Epithelial cell of esophagus (primary cell): Measurements from ENCODE around the gene RHOBTB1.
"Not testable (repeated sequence)": the region's sequence is repeated elsewhere in the genome, so short reads cannot be mapped to it uniquely, and the experiment has no call there.

Experiments used
- DNase-seq: peaks from one replicate; pipeline ENCODE4 v3.0.0; 2010; ENCODE audit warnings: low read depth
- H3K4me3 ChIP-seq: 2 replicates; pipeline ENCODE4 v1.5.1; 2011; ENCODE audit warnings: mild to moderate bottlenecking, low read length, control low read depth
- CTCF ChIP-seq: IDR thresholded peaks from 2 replicates; pipeline ENCODE4 v1.5.1; 2011; ENCODE audit warnings: low read depth, mild to moderate bottlenecking, low read length, control low read depth, inconsistent platforms; ENCODE audit not compliant: insufficient read depth; ENCODE audit errors: missing control alignments

Gene RHOBTB1

DNA sequence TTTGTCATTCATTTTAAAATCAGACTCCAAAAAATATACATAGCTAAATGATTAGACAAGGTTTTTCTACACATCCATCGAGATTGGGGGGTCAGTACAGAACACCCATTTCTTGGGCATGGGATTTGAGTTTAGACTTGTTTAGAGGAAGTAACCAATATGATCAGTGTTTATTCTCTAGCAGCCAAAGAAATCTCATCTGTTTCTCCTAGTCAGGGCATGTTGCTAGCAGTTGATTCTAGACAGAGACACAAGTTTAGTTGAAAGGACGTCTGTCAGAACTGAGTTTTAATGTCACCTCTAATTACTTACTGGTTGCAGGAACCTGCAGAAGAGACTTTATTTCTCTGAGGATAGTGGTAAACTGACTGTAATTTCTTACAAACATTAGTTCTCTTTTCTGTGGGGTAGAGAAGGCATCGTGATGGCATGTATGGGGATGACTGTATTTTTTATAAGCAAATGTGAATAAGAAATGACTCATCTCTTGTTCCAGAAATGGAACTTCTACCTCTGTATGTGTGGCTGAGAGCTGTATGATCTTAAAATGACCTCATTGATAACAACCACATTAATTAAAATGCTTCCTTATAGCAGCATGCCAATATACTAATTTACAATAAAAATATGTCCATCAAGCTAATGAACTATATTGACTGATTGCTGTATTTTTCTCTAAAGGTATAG is 30.6 kb upstream of the RHOBTB1 start:
- no peak overlapping the region for H3K4me3 ChIP-seq
- no peak for TF ChIP-seq CTCF
- DNase-seq: peak; percentile 66

DNA sequence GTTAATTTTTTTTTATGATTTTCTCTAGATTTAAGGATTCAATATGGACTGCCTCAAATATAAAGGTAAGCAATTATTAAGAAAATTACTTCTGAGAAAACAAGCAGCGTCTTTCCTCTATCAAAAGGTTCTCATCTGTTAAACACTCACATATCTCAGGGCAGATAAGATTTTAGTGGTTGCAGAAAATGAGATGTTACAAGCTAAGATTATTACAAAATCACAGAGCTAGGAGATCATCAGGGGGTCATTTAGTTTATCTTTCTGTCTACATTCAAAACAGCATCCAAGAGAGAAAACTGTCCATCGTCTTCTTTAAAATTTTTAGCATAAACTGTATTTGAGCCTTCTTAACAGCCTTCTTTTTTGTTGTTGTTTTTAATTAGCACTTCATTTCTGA is 29.1 kb upstream of the RHOBTB1 start:
- DNase-seq: no peak
- no peak overlapping the region for H3K4me3 ChIP-seq
- TF ChIP-seq CTCF: no peak

DNA sequence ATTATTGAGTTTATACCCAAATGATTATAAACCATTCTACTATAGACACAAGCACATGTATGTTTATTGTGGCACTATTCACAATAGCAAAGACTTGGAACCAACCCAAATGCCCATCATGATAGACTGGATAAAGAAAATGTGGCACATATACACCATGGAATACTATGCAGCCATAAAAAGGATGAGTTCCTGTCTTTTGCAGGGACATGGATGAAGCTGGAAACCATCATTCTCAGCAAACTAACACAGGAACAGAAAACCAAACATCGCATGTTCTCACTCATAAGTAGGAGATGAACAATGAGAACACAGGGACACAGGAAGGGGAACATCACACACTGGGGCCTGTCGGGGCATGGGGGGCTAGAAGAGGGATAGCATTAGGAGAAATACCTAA is 28.2 kb upstream of the RHOBTB1 start:
- H3K4me3 ChIP-seq, DNase-seq: not testable (repeated sequence)

DNA sequence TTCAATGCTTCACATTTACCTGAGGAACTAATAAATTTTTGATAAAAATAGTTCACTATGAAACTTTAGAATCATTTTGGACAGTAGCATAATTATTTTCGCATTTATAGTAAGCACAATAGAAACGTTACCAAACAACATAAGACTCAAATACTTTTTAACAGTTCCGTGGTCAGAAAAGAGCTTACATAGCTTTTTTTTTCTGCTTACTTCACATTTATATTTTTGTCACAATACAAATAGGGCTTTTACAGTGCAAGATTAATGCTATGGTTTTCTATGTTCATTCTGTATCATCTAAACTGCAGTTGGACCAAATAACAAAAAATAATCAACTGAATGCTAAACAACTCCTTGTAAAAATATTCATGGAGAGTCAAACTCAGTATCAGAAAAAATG is 26.5 kb upstream of the RHOBTB1 start:
- no peak overlapping the region for H3K4me3 ChIP-seq
- TF ChIP-seq CTCF: no peak
- DNase-seq: no peak

DNA sequence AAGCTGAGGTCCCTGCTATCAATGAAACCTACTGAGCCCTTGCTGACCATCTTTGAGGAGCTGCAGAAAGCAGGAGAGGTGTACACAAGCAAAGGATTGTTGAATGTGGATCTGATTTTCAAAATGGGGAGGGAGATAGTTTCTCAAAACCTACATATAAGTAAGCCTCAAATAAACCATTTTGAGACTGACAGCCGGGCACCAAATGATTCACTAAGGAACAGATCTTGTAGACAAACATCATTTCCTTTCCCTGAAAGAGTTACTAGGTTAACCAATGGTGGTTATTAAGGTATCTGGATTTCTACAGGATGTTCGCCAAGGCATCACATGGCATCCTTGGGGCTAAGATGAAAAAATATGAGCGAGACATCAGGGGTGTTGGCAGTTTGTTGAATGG is 24.5 kb upstream of the RHOBTB1 start:
- H3K4me3 ChIP-seq: no peak overlapping the region
- no peak for DNase-seq
- TF ChIP-seq CTCF: no peak

GRCh38 chr10:60967854-60968484 is 24.0 kb upstream of the RHOBTB1 start:
- no peak for TF ChIP-seq CTCF
- no peak overlapping the region for H3K4me3 ChIP-seq
- DNase-seq: no peak

GRCh38 chr10:60967260-60967659 is 23.3 kb upstream of the RHOBTB1 start:
- no peak for DNase-seq
- TF ChIP-seq CTCF: no peak

GRCh38 chr10:60965696-60966095 is 21.7 kb upstream of the RHOBTB1 start:
- no peak for TF ChIP-seq CTCF
- H3K4me3 ChIP-seq: no peak overlapping the region
- no peak for DNase-seq

More at GRCh38 chr10:60967260-60967659, 23.3 kb upstream of the RHOBTB1 start:
- no peak overlapping the region for H3K4me3 ChIP-seq
